GM18505 (cell line): ENCODE data around the gene TEX26.

Experiments
- ATAC-seq: cut with Tn5 transposase; IDR thresholded peaks from one replicate; pipeline ENCODE4 v1.9.1; 2021; ENCODE audit not compliant: unreplicated experiment
- POLR2A ChIP-seq: IDR thresholded peaks from 4 replicates; pipeline ENCODE4 v1.6.1; 2011; ENCODE audit warnings: borderline replicate concordance; ENCODE audit not compliant: insufficient read depth, insufficient read length; ENCODE audit errors: extremely low read depth

Gene TEX26

DNA sequence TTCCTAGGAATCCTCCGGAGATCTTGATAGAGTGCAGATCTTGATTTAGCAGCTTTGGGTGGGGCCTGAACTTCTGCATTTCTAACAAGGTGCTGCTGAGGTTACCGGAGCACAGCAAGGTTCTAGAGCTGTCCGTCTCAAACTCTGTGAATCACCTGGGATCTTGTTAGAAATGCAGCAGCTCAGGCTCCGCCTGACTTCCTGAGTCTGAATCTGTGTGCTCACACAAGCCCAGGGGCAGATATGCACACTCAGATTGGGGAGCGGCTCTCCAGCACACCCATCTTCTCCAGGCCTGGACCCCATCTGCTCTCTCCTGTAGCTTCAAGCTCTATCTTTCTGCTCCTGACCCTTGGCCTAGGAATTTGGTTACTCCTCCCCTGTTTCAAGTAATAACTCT is 3.5 kb upstream of the TEX26 start:
- no peak for TF ChIP-seq POLR2A
- no peak for ATAC-seq

DNA sequence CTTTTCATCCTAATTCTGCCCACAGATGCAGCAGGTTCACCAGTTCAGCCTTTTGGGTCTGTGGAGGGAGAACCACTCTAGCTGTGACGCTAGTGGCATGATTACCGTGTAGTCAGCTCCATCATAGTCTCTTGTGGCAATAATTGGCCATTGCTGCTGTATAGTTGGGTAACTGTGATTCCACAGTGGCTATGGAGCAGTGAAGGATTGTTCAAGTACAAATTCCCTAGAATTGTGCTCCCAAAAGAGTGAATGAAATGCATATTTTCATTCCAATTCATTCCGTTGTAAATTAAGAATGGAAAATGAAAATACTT is 856 bp downstream of the TEX26 start:
- TF ChIP-seq POLR2A, result no peak
- ATAC-seq, result no peak

DNA sequence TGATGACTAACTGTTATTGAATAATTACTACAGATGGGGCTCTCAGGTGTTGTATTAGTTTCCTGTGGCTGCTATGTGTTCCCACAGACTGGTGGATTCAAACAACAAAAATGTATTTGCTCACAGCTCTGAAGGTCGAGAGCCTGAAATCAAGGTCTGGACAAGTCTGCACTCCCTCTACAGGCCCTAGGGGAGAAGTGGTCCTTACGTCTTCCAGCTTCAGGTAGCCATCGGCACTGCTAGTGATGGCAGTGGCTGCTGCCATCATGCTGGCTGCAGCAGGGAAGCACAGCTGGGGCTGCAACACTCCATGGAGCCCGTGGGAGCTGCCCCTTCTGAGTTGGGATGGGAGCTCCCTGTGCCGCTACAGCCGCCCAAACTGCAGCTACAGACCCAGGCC is 1.9 kb downstream of the TEX26 start:
- TF ChIP-seq POLR2A, result no peak
- no peak for ATAC-seq

DNA sequence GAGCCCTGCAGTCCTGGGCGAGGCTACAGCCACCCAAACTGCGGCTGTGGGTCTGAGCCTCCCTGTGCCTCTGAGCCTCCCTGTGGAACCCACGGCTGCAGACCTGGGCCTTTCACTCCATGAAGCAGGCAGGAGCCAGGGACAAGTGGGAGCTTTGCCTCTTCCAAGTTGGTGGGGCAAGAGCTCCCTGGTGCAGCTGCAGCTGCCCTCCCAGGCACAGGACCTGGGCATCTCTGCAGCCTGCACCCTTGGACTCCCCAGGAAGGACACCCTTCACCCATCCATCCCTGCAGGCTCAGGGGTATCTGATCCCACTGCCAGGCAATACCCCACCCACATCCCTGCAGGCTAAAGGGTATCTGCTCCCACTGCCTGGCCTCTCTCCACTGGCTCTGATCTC is 2.3 kb downstream of the TEX26 start:
- TF ChIP-seq POLR2A, result no peak
- ATAC-seq, result no peak

DNA sequence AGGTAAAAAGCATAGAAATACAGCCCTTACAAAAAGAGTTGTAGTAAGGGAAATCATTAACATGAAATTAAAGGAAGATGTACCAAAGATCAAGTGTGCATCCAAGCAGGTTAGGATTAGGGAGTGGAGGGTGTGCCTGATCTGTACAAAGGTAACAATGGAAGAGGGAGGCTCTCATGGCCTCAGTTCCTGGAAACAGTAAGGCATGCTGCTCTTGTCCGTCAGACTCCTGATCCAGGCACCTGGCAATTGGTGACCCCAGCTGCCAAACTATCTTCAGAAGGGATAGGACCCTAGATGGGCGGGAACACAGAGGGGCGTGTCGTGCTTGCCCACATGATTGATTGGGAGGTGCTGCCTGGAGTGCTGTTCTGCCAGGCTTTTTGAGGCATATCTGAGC is 4.5 kb downstream of the TEX26 start:
- no peak for ATAC-seq
- TF ChIP-seq POLR2A, result no peak

DNA sequence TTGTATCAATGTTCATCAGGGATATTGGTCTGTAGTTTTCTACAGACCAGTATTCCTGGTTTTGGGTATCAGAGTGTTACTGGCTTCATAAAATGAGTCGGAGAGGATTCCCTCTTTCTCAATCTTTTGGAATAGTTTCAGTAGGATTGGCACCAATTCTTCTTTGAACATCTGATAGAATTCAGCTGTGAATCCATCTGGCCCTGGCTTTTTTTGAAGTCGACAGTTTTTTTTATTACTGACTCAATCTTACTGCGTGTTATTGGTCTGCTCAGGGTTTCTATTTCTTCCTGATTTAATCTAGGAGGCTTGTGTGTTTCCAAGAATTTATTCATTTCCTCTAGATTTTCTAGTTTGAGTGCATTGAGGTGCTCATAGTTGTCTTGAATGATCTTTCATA is 11.4 kb downstream of the TEX26 start:
- no peak for TF ChIP-seq POLR2A
- no peak for ATAC-seq

DNA sequence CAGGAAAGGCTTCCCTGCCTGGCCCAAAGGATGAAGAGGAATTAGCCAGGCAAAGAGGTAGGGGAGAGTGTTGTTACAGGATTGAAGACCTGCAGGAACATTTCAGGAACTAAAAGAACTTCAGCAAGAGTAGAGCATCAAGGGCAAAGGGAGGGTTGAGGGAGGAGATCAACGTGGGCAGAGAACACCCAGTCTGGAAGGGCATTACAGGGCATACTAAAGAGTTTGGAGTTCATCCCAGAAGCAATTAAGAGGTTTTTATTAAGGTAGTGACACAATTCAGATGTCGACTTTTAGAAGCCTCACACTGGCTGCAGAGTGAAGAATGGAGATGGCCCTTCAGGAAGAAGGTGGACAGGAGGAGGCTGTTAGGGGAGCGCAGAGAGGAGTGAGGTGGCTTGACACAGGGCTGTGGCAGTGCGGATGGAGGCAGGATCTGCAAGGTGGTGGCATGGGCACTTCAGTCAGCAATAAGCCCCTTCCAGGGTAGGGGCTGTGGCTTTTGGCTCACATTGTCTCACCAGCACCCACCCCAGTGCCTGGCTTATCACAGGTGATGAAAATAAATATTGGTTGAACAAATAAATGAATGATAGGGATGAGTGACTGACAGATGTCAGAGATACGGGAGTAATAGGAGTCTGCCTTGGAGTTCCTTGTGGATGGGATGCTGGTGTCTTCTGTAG is 24.9 kb downstream of the TEX26 start:
- ATAC-seq, result no peak
- no peak for TF ChIP-seq POLR2A

DNA sequence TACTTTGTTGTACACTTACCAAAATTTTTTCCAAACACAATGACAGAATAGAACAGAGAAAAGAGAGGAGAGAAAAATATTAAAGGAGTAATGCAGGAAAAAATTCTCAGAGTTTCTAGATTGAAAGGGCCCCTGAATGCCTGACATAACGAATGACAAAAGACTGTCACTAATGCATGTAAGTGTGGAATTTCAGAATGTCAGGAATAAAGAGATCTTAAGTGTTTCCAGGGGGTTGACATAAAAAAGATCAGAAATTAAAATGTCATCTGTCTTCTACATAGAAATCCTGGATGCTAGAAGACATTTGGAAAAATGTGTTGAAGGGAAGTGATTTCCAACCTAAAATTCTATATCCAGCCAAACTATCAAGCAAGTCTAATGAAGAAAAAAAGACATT is 27.2 kb downstream of the TEX26 start:
- TF ChIP-seq POLR2A, result no peak
- no peak for ATAC-seq

DNA sequence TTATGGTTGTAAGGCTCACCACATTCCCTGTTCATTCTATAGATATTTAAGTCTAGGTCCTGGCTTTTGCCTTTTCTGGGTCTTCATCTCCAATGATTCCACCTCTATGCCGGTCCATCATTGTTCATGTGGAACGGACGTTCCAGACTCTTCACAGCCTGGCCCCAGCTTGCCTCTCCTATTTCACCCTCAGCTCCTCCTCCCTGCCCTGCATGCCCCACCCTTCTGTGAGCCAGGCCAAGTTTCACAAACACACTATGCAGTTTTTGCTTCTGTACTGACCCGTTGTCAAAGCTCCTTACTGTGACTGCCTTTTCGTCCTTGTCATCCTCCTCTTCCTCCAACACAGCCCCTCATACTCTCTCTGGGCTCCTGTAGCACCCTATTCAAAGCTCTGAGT is 31.3 kb downstream of the TEX26 start:
- no peak for ATAC-seq
- no peak for TF ChIP-seq POLR2A

DNA sequence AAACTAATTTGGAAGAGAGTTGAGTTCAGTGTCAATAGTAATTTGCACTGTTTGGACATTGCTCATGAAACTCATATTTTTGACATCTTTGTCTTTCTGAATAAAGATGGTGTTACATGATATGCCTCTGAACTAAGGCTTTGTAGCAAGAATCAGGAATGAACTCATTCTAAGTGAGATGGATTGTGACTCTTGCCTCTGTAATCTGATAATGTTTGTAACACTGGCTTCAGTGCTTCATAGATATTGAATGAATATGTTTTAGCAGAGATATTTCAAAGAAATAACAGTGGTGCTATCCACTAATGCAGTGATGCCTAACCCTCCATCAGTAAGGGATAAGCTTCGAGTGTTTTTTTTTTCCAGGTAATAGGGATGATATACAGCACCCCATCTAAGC is 32.9 kb downstream of the TEX26 start:
- ATAC-seq, result no peak
- no peak for TF ChIP-seq POLR2A

DNA sequence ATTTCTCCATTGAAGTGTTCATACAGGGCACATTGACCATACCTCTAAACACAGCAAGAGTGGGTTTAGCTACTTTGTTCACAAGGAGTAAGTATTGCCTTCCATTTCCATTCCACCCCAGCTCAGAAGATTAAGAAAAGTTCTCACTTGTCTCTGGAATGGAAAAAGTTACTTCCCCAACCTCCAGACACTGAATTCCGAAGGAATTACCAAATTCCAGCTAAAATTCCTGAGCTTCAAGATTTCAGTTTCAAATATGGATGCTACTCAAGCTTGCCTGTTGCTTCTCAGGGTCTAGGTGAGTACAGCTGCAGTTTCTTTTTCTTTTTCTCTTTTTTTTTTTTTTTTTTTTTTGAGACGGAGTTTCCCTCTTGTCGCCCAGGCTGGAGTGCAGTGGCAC is 33.6 kb downstream of the TEX26 start:
- no peak for ATAC-seq
- no peak for TF ChIP-seq POLR2A

DNA sequence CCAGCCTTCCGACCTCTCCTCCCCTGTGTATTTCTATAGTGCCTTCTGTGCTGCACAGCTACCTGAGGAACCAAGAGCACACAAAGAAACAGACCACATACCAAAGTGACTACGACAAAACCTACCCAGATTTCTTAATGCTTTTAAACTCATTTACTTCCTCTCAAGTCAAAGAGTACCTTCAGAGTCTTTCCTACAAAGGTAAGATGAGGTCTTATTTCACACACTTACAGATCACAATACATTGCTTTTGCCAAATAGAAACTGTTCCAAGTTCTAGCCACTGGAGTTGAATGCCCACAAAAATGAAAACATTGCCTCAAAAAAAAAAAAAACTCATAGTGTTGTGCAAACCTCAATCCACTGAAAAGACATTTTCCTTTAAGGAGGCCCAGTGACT is 36.4 kb downstream of the TEX26 start:
- no peak for TF ChIP-seq POLR2A
- ATAC-seq, result no peak

DNA sequence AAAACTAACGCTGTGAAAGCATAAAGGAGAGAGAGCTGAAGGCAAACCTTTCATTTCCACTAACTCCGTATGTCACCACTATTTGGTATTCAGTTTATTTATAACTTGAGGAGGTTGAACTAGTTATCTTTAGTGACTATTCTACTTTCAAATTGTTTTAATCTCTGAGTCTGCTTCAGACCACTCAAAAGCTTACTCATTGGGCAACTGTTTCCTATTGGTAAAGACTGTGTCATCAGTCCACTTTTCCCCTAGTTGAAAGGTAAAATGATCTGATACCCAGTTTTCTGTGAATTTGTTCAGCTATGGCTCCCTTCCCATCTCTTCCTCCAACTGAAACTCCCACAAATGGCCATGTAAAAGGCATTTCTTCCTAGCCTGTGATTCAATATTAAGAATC is 39.1 kb downstream of the TEX26 start:
- no peak for ATAC-seq
- TF ChIP-seq POLR2A, result no peak

DNA sequence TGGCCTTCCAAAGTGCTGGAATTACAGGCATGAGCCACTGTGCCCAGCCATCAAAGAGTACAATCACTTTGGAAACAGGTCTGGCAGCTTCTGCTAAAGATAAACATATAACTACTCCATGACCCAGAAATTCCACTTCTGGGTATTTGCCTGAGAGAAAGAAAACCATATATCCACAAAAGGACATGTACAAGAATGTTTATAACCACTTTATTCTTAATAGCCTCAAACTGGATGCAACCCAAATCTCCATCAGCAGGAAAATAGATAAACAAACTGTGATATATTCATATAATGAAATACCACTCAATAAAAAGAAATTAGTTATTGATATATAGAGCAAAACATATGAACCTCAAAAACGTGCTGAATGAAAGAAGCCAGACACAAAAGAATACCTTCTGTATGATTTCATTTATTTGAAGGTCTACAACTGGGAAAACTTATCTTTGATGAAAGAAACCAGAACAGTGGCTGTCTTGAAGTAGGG is 40.5 kb downstream of the TEX26 start:
- TF ChIP-seq POLR2A, result no peak
- no peak for ATAC-seq

DNA sequence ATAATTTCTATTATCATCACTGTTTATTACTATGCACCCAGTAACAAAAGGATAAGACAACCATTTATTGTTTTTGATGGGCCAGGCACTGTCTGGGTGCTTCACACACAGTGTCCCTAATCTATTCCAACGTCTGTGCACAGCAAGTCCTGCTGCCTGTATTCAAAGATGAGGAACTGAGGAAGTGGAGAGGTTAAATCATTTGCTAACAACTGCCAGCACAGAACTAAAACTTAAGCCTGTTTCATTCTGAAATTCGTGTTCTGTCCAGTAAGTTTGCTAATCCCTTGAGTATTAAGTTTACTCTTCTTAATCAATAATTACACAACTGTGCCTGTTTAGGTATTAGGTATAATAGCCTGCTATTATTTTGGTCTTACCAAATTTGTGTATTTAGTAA is 41.9 kb downstream of the TEX26 start:
- ATAC-seq, result no peak
- TF ChIP-seq POLR2A, result no peak
